ENCODE data around the gene ACP4. TPM values are rescaled to one million over a fixed set of nuclear protein-coding genes. Genes with fewer than 3 reads are reported as not detected.

Gene ACP4
- total RNA-seq, 1 donor from 2014 or later: not detected

DNA sequence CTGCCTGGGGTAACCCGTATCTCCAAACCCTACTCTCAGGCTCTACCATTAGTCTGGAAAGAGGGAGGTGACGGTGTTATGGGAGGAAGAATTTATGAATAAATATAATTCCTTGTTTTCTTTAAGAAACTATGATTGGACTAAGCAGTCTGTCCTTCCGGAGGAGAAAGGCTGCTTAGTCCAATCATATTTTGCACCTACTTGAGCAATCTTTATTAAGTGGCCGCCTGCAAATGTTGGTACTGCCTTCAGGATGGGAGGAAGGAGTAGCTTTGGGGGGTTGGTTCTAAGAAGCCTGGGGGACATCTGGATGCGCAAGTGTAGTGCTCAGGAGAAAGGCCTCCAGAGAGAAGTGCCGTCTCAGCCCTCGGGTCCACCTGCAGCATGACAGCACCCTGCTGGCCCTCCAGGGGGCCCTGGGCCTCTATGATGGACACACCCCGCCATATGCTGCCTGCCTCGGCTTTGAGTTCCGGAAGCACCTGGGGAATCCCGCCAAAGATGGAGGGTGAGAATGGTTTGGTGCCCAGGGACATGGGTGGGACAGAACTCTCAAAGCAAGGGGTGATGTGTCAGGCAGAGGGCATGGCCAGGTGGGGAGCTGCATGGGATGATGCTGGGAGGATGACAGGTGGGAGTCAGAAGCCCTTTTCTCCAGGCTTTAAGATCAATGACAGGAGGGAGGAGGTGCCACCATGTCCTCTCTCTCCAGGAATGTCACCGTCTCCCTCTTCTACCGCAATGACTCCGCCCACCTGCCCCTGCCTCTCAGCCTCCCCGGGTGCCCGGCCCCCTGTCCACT lies 4.1 kb downstream of the ACP4 start:
- TF ChIP-seq, protein P1, sequence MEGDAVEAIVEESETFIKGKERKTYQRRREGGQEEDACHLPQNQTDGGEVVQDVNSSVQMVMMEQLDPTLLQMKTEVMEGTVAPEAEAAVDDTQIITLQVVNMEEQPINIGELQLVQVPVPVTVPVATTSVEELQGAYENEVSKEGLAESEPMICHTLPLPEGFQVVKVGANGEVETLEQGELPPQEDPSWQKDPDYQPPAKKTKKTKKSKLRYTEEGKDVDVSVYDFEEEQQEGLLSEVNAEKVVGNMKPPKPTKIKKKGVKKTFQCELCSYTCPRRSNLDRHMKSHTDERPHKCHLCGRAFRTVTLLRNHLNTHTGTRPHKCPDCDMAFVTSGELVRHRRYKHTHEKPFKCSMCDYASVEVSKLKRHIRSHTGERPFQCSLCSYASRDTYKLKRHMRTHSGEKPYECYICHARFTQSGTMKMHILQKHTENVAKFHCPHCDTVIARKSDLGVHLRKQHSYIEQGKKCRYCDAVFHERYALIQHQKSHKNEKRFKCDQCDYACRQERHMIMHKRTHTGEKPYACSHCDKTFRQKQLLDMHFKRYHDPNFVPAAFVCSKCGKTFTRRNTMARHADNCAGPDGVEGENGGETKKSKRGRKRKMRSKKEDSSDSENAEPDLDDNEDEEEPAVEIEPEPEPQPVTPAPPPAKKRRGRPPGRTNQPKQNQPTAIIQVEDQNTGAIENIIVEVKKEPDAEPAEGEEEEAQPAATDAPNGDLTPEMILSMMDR (IDR thresholded peaks at IDR 0.05): no peak
- POLR2A ChIA-PET: interaction anchor here (1.7 to 3.4 kb wide), 2 partner anchors 10 to 128 kb away, joined by 6 to 14 read pairs; no protein-coding TSS in a partner anchor
- CTCF ChIA-PET: interaction anchor here (2.0 to 2.4 kb wide), 2 partner anchors 127 to 128 kb away, joined by 6 to 13 read pairs; no protein-coding TSS in a partner anchor
- Mint-ChIP-seq H3K4me1 (peaks cover 9% of the 10 kb centered on the region), H3K4me3 (no peak overlapping the region), H3K27me3 (no peaks in the 10 kb centered on the region), H3K9me3 (no peaks in the 10 kb centered on the region), H3K36me3 (ENCODE audit: low read depth) (peaks cover 22% of the 10 kb centered on the region), H3K27ac (peak overlapping the region; percentile 24)
- intact Hi-C loops (cut with micrococcal nuclease): loop anchor here (1.0 kb wide), 1 partner anchor 128 kb away; no protein-coding TSS in a partner anchor
- DNase-seq (no peak), ATAC-seq (ENCODE audit: low read depth) (peak; percentile 64)

DNA sequence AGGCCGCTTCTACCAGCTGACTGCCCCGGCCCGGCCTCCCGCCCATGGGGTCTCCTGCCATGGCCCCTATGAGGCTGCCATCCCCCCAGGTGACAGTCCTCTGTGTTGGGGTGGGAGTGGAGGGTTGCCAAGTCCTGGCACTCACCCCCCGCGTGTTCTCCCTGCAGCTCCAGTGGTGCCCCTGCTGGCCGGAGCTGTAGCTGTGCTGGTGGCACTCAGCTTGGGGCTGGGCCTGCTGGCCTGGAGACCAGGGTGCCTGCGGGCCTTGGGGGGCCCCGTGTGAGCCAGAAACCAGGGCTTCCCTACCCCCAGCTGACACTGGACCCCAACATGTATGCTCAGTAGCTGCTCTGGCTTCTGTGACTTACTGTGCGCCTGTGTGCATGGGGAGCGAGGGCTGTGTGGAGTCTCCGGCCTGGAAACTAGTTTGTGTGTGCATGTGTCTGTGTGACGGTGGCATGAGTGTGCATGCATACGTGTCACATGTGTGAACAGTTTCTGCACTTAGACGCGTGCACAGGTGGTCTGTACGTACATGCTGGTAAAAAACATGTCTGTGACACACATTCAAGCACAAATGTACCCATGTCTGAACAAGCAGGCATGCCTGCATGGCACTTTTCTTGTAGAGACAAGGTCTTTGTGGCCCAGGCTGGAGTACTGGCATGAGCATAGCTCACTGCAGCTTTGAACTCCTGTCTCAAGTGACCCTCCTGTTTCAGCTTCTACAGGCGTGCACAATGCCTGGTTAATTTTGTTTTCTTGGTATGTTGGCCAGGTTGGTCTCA lies 4.9 kb downstream of the ACP4 start:
- ChIA-PET CTCF (interaction anchor here (2.0 kb wide), 1 partner anchor 127 kb away, joined by 13 read pairs; no protein-coding TSS in a partner anchor), POLR2A (interaction anchor here (1.7 to 3.4 kb wide), 2 partner anchors 9 to 127 kb away, joined by 6 to 14 read pairs; no protein-coding TSS in a partner anchor)
- Mint-ChIP-seq H3K9me3 (no peaks in the 10 kb centered on the region), H3K27me3 (no peaks in the 10 kb centered on the region), H3K4me1 (peaks cover 9% of the 10 kb centered on the region), H3K27ac (no peak overlapping the region), H3K4me3 (no peak overlapping the region), H3K36me3 (ENCODE audit: low read depth) (peaks cover 28% of the 10 kb centered on the region)
- intact Hi-C loops (cut with micrococcal nuclease): loop anchor here (1.0 kb wide), 1 partner anchor 127 kb away; no protein-coding TSS in a partner anchor
- TF ChIP-seq, protein P1 (IDR thresholded peaks at IDR 0.05): no peak
- DNase-seq (no peak), ATAC-seq (ENCODE audit: low read depth) (no peak)

DNA sequence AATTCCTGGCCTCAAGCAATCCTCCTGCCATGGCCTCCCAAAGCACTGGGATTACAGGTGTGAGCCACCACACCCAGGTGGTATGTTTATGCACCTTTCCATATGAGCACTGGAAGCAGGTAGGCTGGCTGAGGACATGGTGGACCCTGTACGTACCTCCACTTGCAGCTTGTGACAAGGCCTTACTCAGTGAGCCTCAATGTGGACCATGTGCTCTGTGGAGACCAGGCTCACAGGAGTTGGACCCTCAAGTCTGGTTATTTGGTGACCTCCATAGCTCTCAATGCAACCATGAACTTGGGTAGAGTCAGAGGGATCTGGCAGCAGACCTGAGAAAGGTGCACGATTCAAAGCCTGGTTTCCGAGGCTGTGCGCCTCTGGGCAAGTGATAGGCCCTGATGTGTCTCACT lies 5.5 kb downstream of the ACP4 start:
- ChIA-PET POLR2A (interaction anchor here (1.7 to 3.4 kb wide), 2 partner anchors 9 to 126 kb away, joined by 6 to 14 read pairs; no protein-coding TSS in a partner anchor), CTCF (interaction anchor here (2.0 kb wide), 1 partner anchor 126 kb away, joined by 13 read pairs; no protein-coding TSS in a partner anchor)
- TF ChIP-seq, protein P1 (IDR thresholded peaks at IDR 0.05): no peak
- intact Hi-C loops (cut with micrococcal nuclease): no loop called here
- ATAC-seq (ENCODE audit: low read depth): no peak
- Mint-ChIP-seq H3K27me3 (no peaks in the 10 kb centered on the region), H3K27ac (no peak overlapping the region), H3K36me3 (ENCODE audit: low read depth) (peaks cover 31% of the 10 kb centered on the region), H3K9me3 (no peaks in the 10 kb centered on the region), H3K4me1 (peaks cover 12% of the 10 kb centered on the region), H3K4me3 (no peak overlapping the region)
- no peak for DNase-seq

DNA sequence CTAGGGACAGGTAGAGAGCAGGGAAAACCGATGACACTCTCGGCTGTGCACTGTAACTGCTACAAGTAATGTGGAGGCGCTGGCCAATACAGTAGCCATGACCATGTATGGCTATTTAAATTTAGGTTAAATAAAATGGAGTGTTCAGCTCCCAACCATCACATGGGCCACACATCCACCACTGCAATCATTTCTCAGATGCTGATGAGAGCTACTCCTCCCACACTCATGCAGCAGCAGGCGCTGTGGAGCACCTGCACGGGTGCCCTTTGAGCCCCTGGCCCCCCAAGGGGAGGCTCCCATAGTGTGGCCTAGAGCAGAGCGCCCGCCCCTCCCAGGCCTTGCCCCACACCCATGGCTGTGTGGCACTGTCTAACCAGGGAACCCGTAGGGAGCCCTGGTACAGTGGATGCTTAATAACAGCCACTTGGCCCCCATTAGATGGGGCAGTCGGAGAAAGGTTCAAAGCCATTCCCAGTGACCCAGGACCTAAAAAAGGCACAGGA lies 6.0 kb downstream of the ACP4 start:
- Mint-ChIP-seq H3K4me3 (no peak overlapping the region), H3K36me3 (ENCODE audit: low read depth) (peaks cover 37% of the 10 kb centered on the region), H3K27me3 (no peaks in the 10 kb centered on the region), H3K27ac (no peak overlapping the region), H3K9me3 (no peaks in the 10 kb centered on the region), H3K4me1 (peaks cover 16% of the 10 kb centered on the region)
- TF ChIP-seq, protein P1 (IDR thresholded peaks at IDR 0.05): no peak
- ATAC-seq (ENCODE audit: low read depth) (no peak), DNase-seq (no peak)
- ChIA-PET CTCF (interaction anchor here (2.0 kb wide), 1 partner anchor 126 kb away, joined by 13 read pairs; no protein-coding TSS in a partner anchor), POLR2A (interaction anchor here (3.4 kb wide), 1 partner anchor 8 kb away, joined by 14 read pairs; no protein-coding TSS in a partner anchor)
- intact Hi-C loops (cut with micrococcal nuclease): no loop called here

Data from activated B cell treated with CpG ODN at 0.5 μM for 24 hours (primary cell).